ENCODE measurements around the gene MAPRE2. TPM values are rescaled to one million over a fixed set of nuclear protein-coding genes. Genes with fewer than 3 reads are reported as not detected.

Gene MAPRE2
- total RNA-seq, 1 experiment from 2014 or later = 29.4 TPM

- H3T11ph ChIP-seq (ENCODE audit: low read length) = no peak overlapping the region
- H3K23ac ChIP-seq (ENCODE audit: insufficient read length, low read depth, low read length) = no peak overlapping the region
- H2BK120ac ChIP-seq (ENCODE audit: low read depth, low read length, poor library complexity, severe bottlenecking) = no peak overlapping the region
- H3K23me2 ChIP-seq (ENCODE audit: insufficient read length, low read depth, low read length, poor library complexity, severe bottlenecking) = no peaks in the 10 kb centered on the region
- no peak overlapping the region for H3K4me2 ChIP-seq (ENCODE audit: insufficient read depth, insufficient read length, low read length)
- no peak overlapping the region for H3K4ac ChIP-seq (ENCODE audit: low read depth, low read length)
- TF ChIP-seq CTCF (conservative IDR thresholded peaks at IDR 0.05) = no peak
- H3K79me2 ChIP-seq (ENCODE audit: insufficient read depth, low read length) = no peaks in the 10 kb centered on the region
- no peak overlapping the region for H2AK5ac ChIP-seq (ENCODE audit: insufficient read length, low read length)
- no peak overlapping the region for H4K5ac ChIP-seq (ENCODE audit: insufficient read length, low read depth, low read length)
- Mint-ChIP-seq H3K36me3 (ENCODE audit: insufficient read depth in 1 of 3, low read depth in 3 of 3) (peaks cover 0 to 11% (median 4%) of the 10 kb centered on the region in 3 experiments; a peak in 5 of 7 replicates), H3K9me3 (peaks cover 11 to 13% of the 10 kb centered on the region in 2 experiments; a peak in 2 of 5 replicates), H3K27me3 (ENCODE audit: low read depth) (no peaks in the 10 kb centered on the region; the same call in 1 of the 2 replicates), H3K4me3 (no peak overlapping the region), H3K4me1 (peaks cover 11 to 17% of the 10 kb centered on the region in 2 experiments), H3K27ac (no peak overlapping the region)
- H4K91ac ChIP-seq (ENCODE audit: insufficient read length, low read depth, low read length) = no peak overlapping the region
- no peak overlapping the region for H3K56ac ChIP-seq (ENCODE audit: insufficient read length, low read depth, low read length)
- no peak overlapping the region for H4K8ac ChIP-seq (replicated peaks; ENCODE audit: insufficient read length, low read depth, low read length)
- no peak for DNase-seq
- no peak overlapping the region for H3K9ac ChIP-seq (ENCODE audit: extremely low read depth, insufficient read length, low read length)
- H2BK20ac ChIP-seq (ENCODE audit: low read depth, low read length, poor library complexity, severe bottlenecking) = no peak overlapping the region
- no CpG with 5 or more reads among the region's 2 CpGs for WGBS (ENCODE audit: extremely low coverage, insufficient read length, low lambda C conversion rate)
- H4K20me1 ChIP-seq (ENCODE audit: control insufficient read depth, insufficient read depth, insufficient read length) = no peaks in the 10 kb centered on the region
- H3K18ac ChIP-seq (ENCODE audit: insufficient read length, low read depth, low read length) = no peak overlapping the region
- H3K27ac ChIP-seq (ENCODE audit: insufficient read length, low read depth, low read length) = no peak overlapping the region
- no peaks in the 10 kb centered on the region for H3K9me3 ChIP-seq (ENCODE audit: control insufficient read depth, low read depth, low read length)
- no peak overlapping the region for H2AFZ ChIP-seq (ENCODE audit: low read length)
- H3K14ac ChIP-seq (ENCODE audit: insufficient read depth, low read length) = no peak overlapping the region
- no peak overlapping the region for H2BK15ac ChIP-seq (ENCODE audit: low read depth, low read length)
- H3K27me3 ChIP-seq (ENCODE audit: insufficient read depth, low read length) = no peaks in the 10 kb centered on the region
- H2BK12ac ChIP-seq (ENCODE audit: insufficient read length, low read depth, low read length) = no peak overlapping the region
- H3K79me1 ChIP-seq (ENCODE audit: insufficient read depth, low read depth, low read length, poor library complexity, severe bottlenecking) = no peaks in the 10 kb centered on the region
- H2BK5ac ChIP-seq (ENCODE audit: insufficient read length, low read length) = no peak overlapping the region
- H3K4me1 ChIP-seq (ENCODE audit: insufficient read depth, low read length) = no peaks in the 10 kb centered on the region; the same call in 1 of the 2 replicates
These were observed 47.9 kb upstream of the MAPRE2 start for GRCh38 chr18:34993289-34993688.

All from H9 (cell line).